K562 (cell line): Measurements from ENCODE around the gene UBE2B. TPM values are rescaled to one million over a fixed set of nuclear protein-coding genes. Genes with fewer than 3 reads are reported as not detected.
A peak's percentile ranks its signal among the peaks of the same experiment; 100 is the strongest.

Source experiments
- CBFB ChIP-seq: sonication (generic); formaldehyde crosslinking; IDR thresholded peaks from 2 replicates; pipeline ENCODE4 v1.4.0; 2020; ENCODE audit warnings: mild to moderate bottlenecking, missing genetic modification reagents
- CEBPZ ChIP-seq: fragments of 150-350 bp; IDR thresholded peaks from 2 replicates; pipeline ENCODE4 v1.6.1; 2014; ENCODE audit warnings: low read depth, mild to moderate bottlenecking, low read length, borderline replicate concordance
- CHCHD3 ChIP-seq: fragments of 250-450 bp; sonication (Bioruptor Pico); IDR thresholded peaks from 2 replicates; pipeline ENCODE4 v2.1.2; 2022; ENCODE audit warnings: mild to moderate bottlenecking
- CREB3L1 ChIP-seq: fragments of 450-650 bp; IDR thresholded peaks from 2 replicates; pipeline ENCODE4 v1.6.1; 2014; ENCODE audit warnings: low read depth, mild to moderate bottlenecking, moderate library complexity, borderline replicate concordance
- GTF3C2 ChIP-seq: IDR thresholded peaks from 3 replicates; pipeline ENCODE4 v1.6.1; 2011; ENCODE audit warnings: borderline replicate concordance, mild to moderate bottlenecking, moderate library complexity; ENCODE audit not compliant: insufficient read length; ENCODE audit errors: extremely low read depth
- JUND ChIP-seq, 2 experiments: IDR thresholded peaks; 2 replicates in 1 of 2; 3 replicates in 1 of 2; pipeline ENCODE4 v1.6.1; 2011; ENCODE audit warnings: borderline replicate concordance in 2 of 2, low read depth in 2 of 2, low read length in 2 of 2, improper control_type of control experiment in 1 of 2, missing biosample characterization in 1 of 2, missing genetic modification characterization in 1 of 2, missing genetic modification reagents in 1 of 2
- MED1 ChIP-seq: sonication (generic); formaldehyde crosslinking; IDR thresholded peaks from 2 replicates; pipeline ENCODE4 v1.8.1; 2023; ENCODE audit warnings: missing genetic modification reagents, borderline replicate concordance
- MYC ChIP-seq, 2 experiments: fragments of 250-450 bp in 1 of 2; sonication (Bioruptor Pico) in 1 of 2; IDR thresholded peaks; 2 replicates each; pipeline versions ENCODE4 v1.5.1 to v1.6.1; 2012 to 2021; ENCODE audit warnings: low read depth in 2 of 2, borderline replicate concordance in 1 of 2, improper control_type of control experiment in 1 of 2, low read length in 1 of 2, mild to moderate bottlenecking in 1 of 2, moderate library complexity in 1 of 2
- NEUROD1 ChIP-seq: fragments of 150-350 bp; IDR thresholded peaks from 2 replicates; pipeline ENCODE4 v1.6.1; 2014; ENCODE audit warnings: borderline replicate concordance, low read length, low read depth; ENCODE audit not compliant: partially characterized antibody
- NFIC ChIP-seq: fragments of 450-650 bp; IDR thresholded peaks from 2 replicates; pipeline ENCODE4 v1.6.1; 2017; ENCODE audit warnings: mild to moderate bottlenecking, inconsistent platforms
- NR1H2 ChIP-seq: sonication (generic); formaldehyde crosslinking; IDR thresholded peaks from 2 replicates; pipeline ENCODE4 v1.4.0; 2020; ENCODE audit warnings: mild to moderate bottlenecking, missing genetic modification reagents
- SIX5 ChIP-seq, 2 experiments: IDR thresholded peaks; 2 replicates each; pipeline ENCODE4 v1.6.1; 2011; ENCODE audit warnings: low read length in 2 of 2, borderline replicate concordance in 1 of 2, low read depth in 1 of 2, mild to moderate bottlenecking in 1 of 2, moderate library complexity in 1 of 2; ENCODE audit not compliant: insufficient read depth in 1 of 2
- TAL1 ChIP-seq: fragments of 450-650 bp; IDR thresholded peaks from 2 replicates; pipeline ENCODE4 v1.6.1; 2016; ENCODE audit warnings: mild to moderate bottlenecking
- ZNF449 ChIP-seq: fragments of 250-450 bp; sonication (Bioruptor Pico); IDR thresholded peaks from 2 replicates; pipeline ENCODE4 v1.8.0; 2022; ENCODE audit warnings: moderate library complexity, mild to moderate bottlenecking, inconsistent platforms
- polyA plus RNA-seq, 8 experiments: library from polyadenylated mRNA; depleted of rRNA in 4 of 8; stranded (reverse) in 5 of 8; unstranded in 3 of 8; fragments of >200 nt; fragmentation: Nextera tagmentation in 2 of 8; fragmentation: Illumina TruSeq in 1 of 8; extraction: Ambion mirVana in 2 of 8; extraction: Trizol in 1 of 8; gene quantifications; 2 replicates each; pipeline versions ENCODE4 v1.2.1 to v1.2.3, GENCODE V29; 2011 to 2014; ENCODE audit warnings: inconsistent platforms in 1 of 8, missing spikeins in 1 of 8
- total RNA-seq, 7 experiments: library from RNA; depleted of rRNA in 6 of 7; stranded (reverse); fragments of >200 nt in 6 of 7; fragmentation: Illumina TruSeq in 2 of 7; extraction: Trizol in 2 of 7; gene quantifications; 2 replicates each; pipeline versions ENCODE4 v1.2.1 to v1.2.3, GENCODE V29; 2011 to 2021; ENCODE audit warnings: low replicate concordance in 1 of 7

Gene UBE2B
- total and polyA plus RNA-seq, 9 of the 15 experiments (the other 6 are each of a cell fraction or from before 2014, with no cell fraction given): 13.1 to 198 (median 75.5) TPM

GRCh38 chr5:134370871-134371833 lies at the start of gene UBE2B (continued):
- TF ChIP-seq CEBPZ: no peak
- TF ChIP-seq ZNF449: no peak
- TF ChIP-seq NR1H2 (CRISPR knock-in tag): no peak
- no peak for TF ChIP-seq MED1 (CRISPR knock-in tag)
- no peak for TF ChIP-seq CBFB
- TF ChIP-seq NEUROD1: peak; percentile 50
- no peak for TF ChIP-seq CHCHD3 (CRISPR knock-in tag)
- TF ChIP-seq GTF3C2: no peak
- peak; percentile 93 for TF ChIP-seq JUND (IDR thresholded peaks at IDR 0.05; ENCODE audit: borderline replicate concordance, low read depth, low read length)
- peak; percentile 90; the same call in 2 of the 3 replicates for TF ChIP-seq JUND (tag; IDR thresholded peaks at IDR 0.05; ENCODE audit: borderline replicate concordance, low read depth, low read length)
- 0 out of 2 replicates have a peak, but pooled peaks have one; percentile 3 for TF ChIP-seq NFIC
- peak; percentile 77 for TF ChIP-seq MYC (IDR thresholded peaks at IDR 0.05; ENCODE audit: low read depth, low read length)
- peak; percentile 87 for TF ChIP-seq MYC (CRISPR knock-in tag; IDR thresholded peaks at IDR 0.05; ENCODE audit: borderline replicate concordance, low read depth)
- no peak; the same call in 1 of the 2 replicates for TF ChIP-seq TAL1
- TF ChIP-seq SIX5 (IDR thresholded peaks at IDR 0.05; ENCODE audit: borderline replicate concordance in 1 of 2, insufficient read depth in 1 of 2, low read depth in 1 of 2, low read length in 2 of 2): peak; percentile 28 to 45; a peak in 2 of 4 replicates
- TF ChIP-seq CREB3L1: peak; percentile 76; the same call in 1 of the 2 replicates
